CD4-positive, alpha-beta T cell (primary cell): ENCODE results near the gene RRP1B. TPM values are rescaled to one million over a fixed set of nuclear protein-coding genes. Genes with fewer than 3 reads are reported as not detected.

ENCODE experiments used
- ATAC-seq: fragments of 200-7000 bp; cut with Tn5 transposase; one replicate; pipeline ENCODE4 v1.10.0; 2022; ENCODE audit warnings: mild to moderate bottlenecking; ENCODE audit not compliant: poor library complexity
- CTCF ChIA-PET: fragments of 350-600 bp; sonication (Branson Sonifier 250); formaldehyde crosslinking; loops from one replicate; lab custom pipeline; 2021; ENCODE audit warnings: antibody characterized with exemption, inconsistent platforms; lab: Charles Lee
- POLR2A ChIA-PET: fragments of 350-600 bp; sonication (Branson Sonifier 250); formaldehyde crosslinking; loops from one replicate; lab custom pipeline; 2021; ENCODE audit warnings: antibody characterized with exemption, inconsistent platforms; lab: Charles Lee
- DNase-seq, 14 experiments: peaks; one replicate each; pipeline ENCODE4 v3.0.0-alpha.2; 2013 to 2020; ENCODE audit warnings: mixed read lengths in 2 of 14
- H3K27ac ChIP-seq, 2 donors: one replicate each; pipeline versions ENCODE4 v1.5.1 to v1.7.0; 2013; ENCODE audit warnings: low read length in 2 of 2, low read depth in 1 of 2, mild to moderate bottlenecking in 1 of 2
- H3K27me3 ChIP-seq, 2 experiments: 1 replicate in 1 of 2; 2 replicates in 1 of 2; pipeline versions ENCODE4 v1.6.1 to v1.7.0; 2013; ENCODE audit warnings: low read length in 2 of 2, control low read depth in 1 of 2, mild to moderate bottlenecking in 1 of 2, moderate library complexity in 1 of 2; ENCODE audit not compliant: insufficient read depth in 2 of 2, control insufficient read depth in 1 of 2
- H3K36me3 ChIP-seq: one replicate; pipeline ENCODE4 v1.6.1; 2013; ENCODE audit warnings: low read length, control low read depth; ENCODE audit not compliant: insufficient read depth
- H3K4me1 ChIP-seq: one replicate; pipeline ENCODE4 v1.6.1; 2013; ENCODE audit warnings: low read length, control low read depth; ENCODE audit not compliant: insufficient read depth
- H3K4me3 ChIP-seq: one replicate; pipeline ENCODE4 v1.5.1; 2013; ENCODE audit warnings: mild to moderate bottlenecking, low read length, moderate library complexity
- H3K9me3 ChIP-seq, 2 experiments: 1 replicate in 1 of 2; 2 replicates in 1 of 2; pipeline versions ENCODE4 v1.6.1 to v1.7.0; 2013; ENCODE audit warnings: low read length in 2 of 2, mild to moderate bottlenecking in 2 of 2, control low read depth in 1 of 2, moderate library complexity in 1 of 2; ENCODE audit not compliant: control insufficient read depth in 1 of 2, insufficient read depth in 1 of 2
- H3K27ac Mint-ChIP-seq: one replicate; pipeline ENCODE4 v1.8.0; 2020; ENCODE audit warnings: mixed read lengths
- H3K27me3 Mint-ChIP-seq: one replicate; pipeline ENCODE4 v1.8.0; 2021; ENCODE audit warnings: mixed read lengths
- H3K36me3 Mint-ChIP-seq: one replicate; pipeline ENCODE4 v1.8.0; 2021; ENCODE audit warnings: low read depth, mixed read lengths
- H3K4me1 Mint-ChIP-seq: one replicate; pipeline ENCODE4 v1.8.0; 2021; ENCODE audit warnings: low read depth, mixed read lengths
- H3K4me3 Mint-ChIP-seq: one replicate; pipeline ENCODE4 v1.8.0; 2020; ENCODE audit warnings: mild to moderate bottlenecking, mixed read lengths
- H3K9me3 Mint-ChIP-seq: one replicate; pipeline ENCODE4 v1.8.0; 2020; ENCODE audit warnings: mixed read lengths
- CTCF ChIP-seq: fragments of 200-600 bp; IDR thresholded peaks from one replicate; pipeline ENCODE4 v1.8.0; 2022; ENCODE audit warnings: antibody characterized with exemption, mild to moderate bottlenecking
- intact Hi-C, 2 experiments: fragments of 100-400 bp; cut with DNase I in 1 of 2; cut with micrococcal nuclease in 1 of 2; formaldehyde crosslinking; loops; one replicate each; pipeline versions ENCODE4 v1.15.1 to v1.9.0; 2023 to 2025; cut with DNase I, micrococcal nuclease
- total RNA-seq, 174 experiments: library from RNA in 2 of 174; stranded (reverse) in 2 of 174; gene quantifications; one replicate each; pipeline ENCODE4 v1.2.3 and lab custom pipeline; 2021 to 2026

Gene RRP1B
- total RNA-seq, 2 experiments from 2014 or later: 18.6 to 19.2 TPM

GRCh38 chr21:43718872-43719747 lies 59.8 kb downstream of the RRP1B start, which contains the start of gene PDXK:
Gene PDXK, plus strand, starts transcription at chr21:43719129. Its CDS starts 166 bp downstream, at chr21:43719295.
- peaks cover 28% of the 10 kb centered on the region for H3K4me1 Mint-ChIP-seq
- intact Hi-C loops: loop anchor here in 1 of 2 experiments (2.0 kb wide), 1 partner anchor 14 kb away; no protein-coding TSS in a partner anchor
- Histone ChIP-seq H3K27me3 (no peaks in the 10 kb centered on the region), H3K27ac (peak within 1 kb of the TSS; percentile 15 to 53), H3K9me3 (no peaks in the 10 kb centered on the region), H3K36me3 (peaks cover 7% of the 10 kb centered on the region), H3K4me3 (peak within 1 kb of the TSS; percentile 94), H3K4me1 (peaks cover 38% of the 10 kb centered on the region)
- peak within 1 kb of the TSS; percentile 94 for H3K4me3 Mint-ChIP-seq
- no peaks in the 10 kb centered on the region for H3K9me3 Mint-ChIP-seq
- TF ChIP-seq CTCF: no peak
- ATAC-seq (peak; percentile 81), DNase-seq (peak; percentile 49 to 93 (median 68))
- no peaks in the 10 kb centered on the region for H3K27me3 Mint-ChIP-seq
- ChIA-PET CTCF (interaction anchor here (1.0 kb wide), 1 partner anchor 10 kb away, joined by 4 read pairs; no protein-coding TSS in a partner anchor), POLR2A (interaction anchor here (0.5 to 2.1 kb wide), 5 partner anchors 10 to 1629 kb away, joined by 3 to 31 read pairs (median 10); partner anchors contain the start of genes HSF2BP and RRP1B)
- peak within 1 kb of the TSS; percentile 86 for H3K27ac Mint-ChIP-seq
- H3K36me3 Mint-ChIP-seq: peaks cover 3% of the 10 kb centered on the region

GRCh38 chr21:43719748-43720538 lies 60.6 kb downstream of the RRP1B start:
- TF ChIP-seq CTCF: no peak
- ChIA-PET CTCF (interaction anchor here (1.0 kb wide), 1 partner anchor 9 kb away, joined by 4 read pairs; no protein-coding TSS in a partner anchor), POLR2A (interaction anchor here (0.5 to 2.1 kb wide), 6 partner anchors 9 to 1630 kb away, joined by 3 to 31 read pairs (median 8); partner anchors contain the start of genes HSF2BP and RRP1B)
- Histone ChIP-seq H3K4me3 (peak overlapping the region; percentile 94), H3K27ac (peak overlapping the region; percentile 15 to 53), H3K4me1 (peaks cover 38% of the 10 kb centered on the region), H3K27me3 (no peaks in the 10 kb centered on the region), H3K36me3 (peaks cover 13% of the 10 kb centered on the region), H3K9me3 (no peaks in the 10 kb centered on the region)
- H3K27ac Mint-ChIP-seq: peak overlapping the region; percentile 71
- DNase-seq: peak in 4 of 14 experiments; percentile 21 to 73 (median 52)
- H3K36me3 Mint-ChIP-seq: peaks cover 3% of the 10 kb centered on the region
- intact Hi-C loops: loop anchor here (2.0 to 10.0 kb wide), 4 partner anchors 13 to 245 kb away; partner anchors contain the start of gene CSTB (in 1 of the 2)
- no peaks in the 10 kb centered on the region for H3K9me3 Mint-ChIP-seq
- peak overlapping the region; percentile 84 for H3K4me3 Mint-ChIP-seq
- ATAC-seq: peak; percentile 30
- H3K27me3 Mint-ChIP-seq: no peaks in the 10 kb centered on the region
- H3K4me1 Mint-ChIP-seq: peaks cover 28% of the 10 kb centered on the region
